ENCODE results near the gene BAZ2B.

Gene BAZ2B

DNA sequence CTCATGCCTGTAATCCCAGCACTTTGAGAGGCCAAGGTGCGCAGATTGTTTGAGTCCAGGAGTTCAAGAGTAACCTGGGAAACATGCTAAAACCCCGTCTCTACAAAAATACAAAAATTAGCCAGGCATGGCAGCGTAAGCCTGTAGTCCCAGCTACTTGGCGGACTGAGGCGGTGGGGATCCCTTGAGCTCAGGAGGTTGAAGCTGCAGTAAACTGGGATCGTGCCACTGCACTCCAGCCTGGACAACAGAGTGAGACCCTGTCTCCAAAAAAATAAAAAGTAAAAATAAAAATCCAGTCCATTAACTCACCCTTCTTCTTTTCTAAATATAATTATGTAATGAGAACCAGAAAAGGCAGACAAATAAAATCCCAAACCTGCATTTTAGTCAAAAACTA is 8.2 kb downstream of the BAZ2B start:
- Histone ChIP-seq H3K79me2 (ENCODE audit: control insufficient read depth, insufficient read depth, low read length, poor library complexity) (no peaks in the 10 kb centered on the region), H4K12ac (ENCODE audit: low read depth, low read length) (no peak overlapping the region), H3K4me3 (ENCODE audit: low read depth, low read length) (no peak overlapping the region), H3K14ac (ENCODE audit: low read length) (no peak overlapping the region), H4K8ac (ENCODE audit: low read depth, low read length) (no peak overlapping the region), H3K4me2 (ENCODE audit: low read length) (no peak overlapping the region), H4K91ac (ENCODE audit: low read depth, low read length) (no peak overlapping the region), H3K18ac (ENCODE audit: low read length) (no peak overlapping the region), H3K9ac (ENCODE audit: low read length) (no peak overlapping the region), H2AK5ac (ENCODE audit: low read length) (no peak overlapping the region), H2BK120ac (ENCODE audit: insufficient read depth, low read length, poor library complexity) (no peak overlapping the region), H3K27me3 (ENCODE audit: insufficient read depth, low read length) (no peaks in the 10 kb centered on the region), H3K27ac (ENCODE audit: low read depth, low read length) (no peak overlapping the region), H3K36me3 (ENCODE audit: control insufficient read depth in 1 of 2, insufficient read depth in 2 of 2, low read length in 2 of 2) (no peaks in the 10 kb centered on the region), H2AFZ (ENCODE audit: insufficient read depth, low read length, poor library complexity) (no peak overlapping the region), H3K4ac (ENCODE audit: low read depth, low read length) (no peak overlapping the region), H3K23ac (ENCODE audit: low read length) (no peak overlapping the region), H2BK12ac (ENCODE audit: low read length) (no peak overlapping the region), H2BK5ac (ENCODE audit: low read depth, low read length, poor library complexity) (no peak overlapping the region), H3K79me1 (ENCODE audit: low read length) (no peaks in the 10 kb centered on the region), H3K9me3 (ENCODE audit: insufficient read depth, low read depth, low read length) (no peaks in the 10 kb centered on the region), H3K4me1 (ENCODE audit: control insufficient read depth in 1 of 2, insufficient read depth in 2 of 2, low read length in 2 of 2) (no peaks in the 10 kb centered on the region)
- no peak for DNase-seq
- WGBS (ENCODE audit: extremely low coverage, insufficient coverage, insufficient read length) = no CpG with 5 or more reads among the region's 6 CpGs

DNA sequence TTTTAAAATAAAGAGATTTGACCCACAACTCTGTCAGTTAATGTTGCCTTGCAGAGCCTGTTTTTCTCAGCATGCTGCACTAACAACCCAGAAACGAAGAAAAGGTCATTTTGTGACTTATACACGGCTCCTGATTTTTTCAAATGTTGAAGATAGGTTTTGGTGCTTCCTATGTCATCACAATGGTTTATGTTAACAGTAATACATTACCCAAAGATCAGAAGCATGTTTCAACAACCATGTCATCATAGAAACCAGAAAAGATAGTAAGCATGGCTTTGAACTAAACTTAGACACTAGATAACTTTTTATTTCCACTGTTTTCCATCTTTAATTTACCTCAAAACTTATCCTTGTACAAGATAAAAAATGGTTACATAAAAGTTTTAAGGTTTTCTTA is 10.1 kb downstream of the BAZ2B start:
- Histone ChIP-seq H4K12ac (ENCODE audit: low read depth, low read length) (no peak overlapping the region), H4K8ac (ENCODE audit: low read depth, low read length) (no peak overlapping the region), H3K36me3 (ENCODE audit: control insufficient read depth in 1 of 2, insufficient read depth in 2 of 2, low read length in 2 of 2) (no peaks in the 10 kb centered on the region), H3K9me3 (ENCODE audit: insufficient read depth, low read depth, low read length) (no peaks in the 10 kb centered on the region), H3K4me1 (ENCODE audit: control insufficient read depth in 1 of 2, insufficient read depth in 2 of 2, low read length in 2 of 2) (no peaks in the 10 kb centered on the region), H3K18ac (ENCODE audit: low read length) (no peak overlapping the region), H4K91ac (ENCODE audit: low read depth, low read length) (no peak overlapping the region), H3K23ac (ENCODE audit: low read length) (no peak overlapping the region), H3K9ac (ENCODE audit: low read length) (no peak overlapping the region), H3K79me1 (ENCODE audit: low read length) (no peaks in the 10 kb centered on the region), H2AFZ (ENCODE audit: insufficient read depth, low read length, poor library complexity) (no peak overlapping the region), H2AK5ac (ENCODE audit: low read length) (no peak overlapping the region), H3K4me3 (ENCODE audit: low read depth, low read length) (no peak overlapping the region), H3K27me3 (ENCODE audit: insufficient read depth, low read length) (no peaks in the 10 kb centered on the region), H2BK12ac (ENCODE audit: low read length) (no peak overlapping the region), H3K14ac (ENCODE audit: low read length) (no peak overlapping the region), H3K27ac (ENCODE audit: low read depth, low read length) (no peak overlapping the region), H3K4me2 (ENCODE audit: low read length) (no peak overlapping the region), H3K79me2 (ENCODE audit: control insufficient read depth, insufficient read depth, low read length, poor library complexity) (no peaks in the 10 kb centered on the region), H2BK5ac (ENCODE audit: low read depth, low read length, poor library complexity) (no peak overlapping the region), H3K4ac (ENCODE audit: low read depth, low read length) (no peak overlapping the region), H2BK120ac (ENCODE audit: insufficient read depth, low read length, poor library complexity) (no peak overlapping the region)
- no CpG with 5 or more reads among the region's 2 CpGs for WGBS (ENCODE audit: extremely low coverage, insufficient coverage, insufficient read length)
- DNase-seq = no peak

DNA sequence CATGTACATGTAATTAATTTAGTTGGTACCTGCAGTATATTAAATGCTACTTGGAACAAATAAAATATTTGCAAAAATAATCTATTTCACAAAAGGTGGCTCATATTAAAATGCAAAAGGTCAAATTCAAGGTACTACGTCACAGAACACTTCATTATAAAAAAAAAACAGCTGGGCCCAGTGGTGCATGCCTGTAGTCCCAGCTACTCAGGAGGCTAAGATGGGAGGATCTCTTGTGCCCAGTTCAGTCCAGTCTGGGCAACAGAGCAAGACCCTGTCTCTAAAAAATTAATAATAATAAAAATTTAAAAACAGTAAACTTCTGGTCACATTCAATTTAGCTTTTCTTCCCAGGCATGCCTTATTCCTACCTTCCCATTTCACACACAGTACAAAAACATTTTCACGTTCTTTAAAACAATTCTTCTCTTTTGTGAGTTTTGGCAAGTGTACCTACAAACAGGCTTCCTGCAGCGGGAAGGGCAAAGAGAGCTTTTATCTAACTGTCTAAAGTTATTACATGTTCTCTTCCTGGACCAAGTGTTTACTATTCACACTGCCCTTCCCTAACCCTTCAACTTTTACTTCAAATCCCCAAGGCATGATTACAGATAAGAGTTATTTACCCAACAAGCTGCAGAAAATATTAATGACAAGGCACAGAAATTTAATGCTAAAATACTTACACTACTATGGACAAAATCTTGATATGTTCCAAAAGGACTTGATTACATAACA is 10.7 kb downstream of the BAZ2B start:
- Histone ChIP-seq H4K12ac (ENCODE audit: low read depth, low read length) (no peak overlapping the region), H3K9ac (ENCODE audit: low read length) (no peak overlapping the region), H2BK120ac (ENCODE audit: insufficient read depth, low read length, poor library complexity) (no peak overlapping the region), H3K14ac (ENCODE audit: low read length) (no peak overlapping the region), H3K4me3 (ENCODE audit: low read depth, low read length) (no peak overlapping the region), H3K4ac (ENCODE audit: low read depth, low read length) (no peak overlapping the region), H3K4me1 (ENCODE audit: control insufficient read depth in 1 of 2, insufficient read depth in 2 of 2, low read length in 2 of 2) (no peaks in the 10 kb centered on the region), H4K8ac (ENCODE audit: low read depth, low read length) (no peak overlapping the region), H2BK5ac (ENCODE audit: low read depth, low read length, poor library complexity) (no peak overlapping the region), H3K79me1 (ENCODE audit: low read length) (no peaks in the 10 kb centered on the region), H3K9me3 (ENCODE audit: insufficient read depth, low read depth, low read length) (no peaks in the 10 kb centered on the region), H3K36me3 (ENCODE audit: control insufficient read depth in 1 of 2, insufficient read depth in 2 of 2, low read length in 2 of 2) (no peaks in the 10 kb centered on the region), H2BK12ac (ENCODE audit: low read length) (no peak overlapping the region), H3K27ac (ENCODE audit: low read depth, low read length) (no peak overlapping the region), H3K23ac (ENCODE audit: low read length) (no peak overlapping the region), H3K18ac (ENCODE audit: low read length) (no peak overlapping the region), H2AFZ (ENCODE audit: insufficient read depth, low read length, poor library complexity) (no peak overlapping the region), H4K91ac (ENCODE audit: low read depth, low read length) (no peak overlapping the region), H3K27me3 (ENCODE audit: insufficient read depth, low read length) (no peaks in the 10 kb centered on the region), H3K4me2 (ENCODE audit: low read length) (no peak overlapping the region), H2AK5ac (ENCODE audit: low read length) (no peak overlapping the region), H3K79me2 (ENCODE audit: control insufficient read depth, insufficient read depth, low read length, poor library complexity) (no peaks in the 10 kb centered on the region)
- WGBS (ENCODE audit: extremely low coverage, insufficient coverage, insufficient read length) = 100% methylated on average over 1 of the region's 3 CpGs
- DNase-seq = no peak

DNA sequence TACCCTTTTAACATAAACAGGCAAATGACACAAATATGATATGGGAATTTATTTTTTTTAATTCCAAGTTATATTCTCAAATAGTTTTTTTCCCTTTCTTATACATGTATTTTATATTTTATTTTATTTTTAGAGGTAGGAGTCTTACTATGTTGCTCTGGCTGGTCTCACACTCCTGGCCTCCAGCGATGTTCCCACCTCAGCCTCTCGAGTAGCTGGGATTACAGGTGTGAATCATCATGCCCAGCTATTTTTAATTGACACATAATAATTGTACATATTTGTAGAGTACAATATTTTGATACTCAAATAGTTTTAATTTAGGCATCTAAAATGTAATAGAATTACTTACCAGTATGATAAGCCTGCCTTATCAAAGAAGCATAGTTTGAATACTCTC is 12.2 kb downstream of the BAZ2B start:
- WGBS (ENCODE audit: extremely low coverage, insufficient coverage, insufficient read length) = no CpG with 5 or more reads among the region's 2 CpGs
- no peak overlapping the region for H3K9ac ChIP-seq (ENCODE audit: low read length)
- H3K14ac ChIP-seq (ENCODE audit: low read length) = no peak overlapping the region
- no peak overlapping the region for H2AFZ ChIP-seq (ENCODE audit: insufficient read depth, low read length, poor library complexity)
- H2BK5ac ChIP-seq (ENCODE audit: low read depth, low read length, poor library complexity) = no peak overlapping the region
- no peak overlapping the region for H3K4ac ChIP-seq (ENCODE audit: low read depth, low read length)
- H3K79me2 ChIP-seq (ENCODE audit: control insufficient read depth, insufficient read depth, low read length, poor library complexity) = peaks cover under 1% of the 10 kb centered on the region
- no peaks in the 10 kb centered on the region for H3K27me3 ChIP-seq (ENCODE audit: insufficient read depth, low read length)
- H3K79me1 ChIP-seq (ENCODE audit: low read length) = no peaks in the 10 kb centered on the region
- no peak overlapping the region for H3K27ac ChIP-seq (ENCODE audit: low read depth, low read length)
- no peak overlapping the region for H3K4me2 ChIP-seq (ENCODE audit: low read length)
- no peaks in the 10 kb centered on the region for H3K36me3 ChIP-seq (ENCODE audit: control insufficient read depth in 1 of 2, insufficient read depth in 2 of 2, low read length in 2 of 2)
- no peak overlapping the region for H4K12ac ChIP-seq (ENCODE audit: low read depth, low read length)
- H3K4me1 ChIP-seq (ENCODE audit: control insufficient read depth in 1 of 2, insufficient read depth in 2 of 2, low read length in 2 of 2) = no peaks in the 10 kb centered on the region
- no peaks in the 10 kb centered on the region for H3K9me3 ChIP-seq (ENCODE audit: insufficient read depth, low read depth, low read length)
- no peak overlapping the region for H4K8ac ChIP-seq (ENCODE audit: low read depth, low read length)
- no peak overlapping the region for H2BK120ac ChIP-seq (ENCODE audit: insufficient read depth, low read length, poor library complexity)
- H3K4me3 ChIP-seq (ENCODE audit: low read depth, low read length) = no peak overlapping the region
- no peak overlapping the region for H2AK5ac ChIP-seq (ENCODE audit: low read length)
- no peak overlapping the region for H4K91ac ChIP-seq (ENCODE audit: low read depth, low read length)
- H3K18ac ChIP-seq (ENCODE audit: low read length) = no peak overlapping the region
- H2BK12ac ChIP-seq (ENCODE audit: low read length) = no peak overlapping the region
- no peak overlapping the region for H3K23ac ChIP-seq (ENCODE audit: low read length)
- DNase-seq = no peak

Measured in trophoblast cell (in vitro differentiated cells and primary cell).